M059J (cell line): ENCODE results near the gene RNF26. TPM values are rescaled to one million over a fixed set of nuclear protein-coding genes. Genes with fewer than 3 reads are reported as not detected.

Experiments used
- total RNA-seq: library from RNA; depleted of rRNA; stranded (reverse); fragments of >200 nt; shearing (Covaris generic); gene quantifications from 2 replicates; pipeline ENCODE4 v1.2.3, GENCODE V29; 2014; rRNA removed

RNF26 gene
- total RNA-seq, 1 experiment from 2014 or later = 16.1 TPM

Other genes starting within 250 kb of the RNF26 start
- gene HMBS, start 249.6 kb upstream of the RNF26 start, total RNA-seq = 17.2 and 18.5 TPM in 2 replicates
- 42.1 and 50.9 TPM in 2 replicates for gene DPAGT1, start 232.7 kb upstream of the RNF26 start, total RNA-seq
- 7.1 and 10.3 TPM in 2 replicates for gene C2CD2L, start 227.2 kb upstream of the RNF26 start, total RNA-seq
- 10.8 and 20.1 TPM in 2 replicates for gene HINFP, start 212.9 kb upstream of the RNF26 start, total RNA-seq
- gene ABCG4, start 185.5 kb upstream of the RNF26 start, total RNA-seq = 0.49 TPM in 1 of 2 replicates, not detected in the other
- 15.9 and 16.8 TPM in 2 replicates for gene NLRX1, start 165.8 kb upstream of the RNF26 start, total RNA-seq
- gene NHERF4, start 149.1 kb upstream of the RNF26 start, total RNA-seq = not detected in 2 replicates
- 9.0 and 18.8 TPM in 2 replicates for gene CBL, start 128.2 kb upstream of the RNF26 start, total RNA-seq
- gene MCAM, start 17.4 kb upstream of the RNF26 start, total RNA-seq = 353 and 496 TPM in 2 replicates
- gene C1QTNF5, start 6.4 kb downstream of the RNF26 start, total RNA-seq = 5.9 and 7.7 TPM in 2 replicates
- not detected in 2 replicates for gene MFRP, start 12.2 kb downstream of the RNF26 start, total RNA-seq
- gene USP2, start 47.2 kb downstream of the RNF26 start, total RNA-seq = 0.67 and 0.81 TPM in 2 replicates
- 1,171 and 1,190 TPM in 2 replicates for gene THY1, start 88.6 kb downstream of the RNF26 start, total RNA-seq